K562 (cell line): Measurements from ENCODE around the gene MRFAP1. TPM values are rescaled to one million over a fixed set of nuclear protein-coding genes. Genes with fewer than 3 reads are reported as not detected.

Source experiments
- CHD2 ChIP-seq: IDR thresholded peaks from 2 replicates; pipeline ENCODE4 v1.6.1; 2011; ENCODE audit warnings: low read depth, low read length
- CREM ChIP-seq: IDR thresholded peaks from 2 replicates; pipeline ENCODE4 v1.6.1; 2014; ENCODE audit warnings: antibody characterized with exemption, low read depth
- FOXJ3 ChIP-seq: sonication (generic); formaldehyde crosslinking; IDR thresholded peaks from 2 replicates; pipeline ENCODE4 v1.4.0; 2020; ENCODE audit warnings: mild to moderate bottlenecking, missing genetic modification reagents
- POLR2AphosphoS5 ChIP-seq: IDR thresholded peaks from 2 replicates; pipeline ENCODE4 v1.6.1; 2011; ENCODE audit warnings: mild to moderate bottlenecking, low read depth, low read length, moderate library complexity; ENCODE audit not compliant: control insufficient read depth, insufficient read depth
- RUNX1 ChIP-seq: sonication (generic); IDR thresholded peaks from 2 replicates; pipeline ENCODE4 v1.6.1; 2016; ENCODE audit warnings: antibody characterized with exemption, low read depth
- TAF15 ChIP-seq: fragments of 200-400 bp; formaldehyde crosslinking; IDR thresholded peaks from 2 replicates; pipeline ENCODE4 v1.6.1; 2017; ENCODE audit warnings: mild to moderate bottlenecking, low read depth, low read length, moderate library complexity
- XRCC5 ChIP-seq: fragments of 200-400 bp; formaldehyde crosslinking; IDR thresholded peaks from 2 replicates; pipeline ENCODE4 v1.6.1; 2017; ENCODE audit warnings: low read depth, mild to moderate bottlenecking, low read length
- ZNF165 ChIP-seq: fragments of 250-450 bp; sonication (Bioruptor Pico); IDR thresholded peaks from 2 replicates; pipeline ENCODE4 v1.4.0; 2020; ENCODE audit warnings: borderline replicate concordance
- ZNF224 ChIP-seq: sonication (generic); formaldehyde crosslinking; IDR thresholded peaks from 2 replicates; pipeline ENCODE4 v1.8.0; 2022; ENCODE audit warnings: mild to moderate bottlenecking, missing genetic modification reagents
- ZNF23 ChIP-seq: fragments of 250-450 bp; sonication (Bioruptor Pico); IDR thresholded peaks from 2 replicates; pipeline ENCODE4 v1.4.0; 2020; ENCODE audit warnings: mild to moderate bottlenecking
- ZNF347 ChIP-seq: fragments of 450-650 bp; formaldehyde crosslinking; IDR thresholded peaks from 2 replicates; pipeline ENCODE4 v1.4.0; 2020; ENCODE audit warnings: low read depth, mild to moderate bottlenecking, moderate library complexity
- ZNF766 ChIP-seq: fragments of 200-800 bp; sonication (Bioruptor generic); conservative IDR thresholded peaks from 2 replicates; pipeline ENCODE4 v1.6.1; 2016; ENCODE audit warnings: missing genetic modification characterization, missing compliant biosample characterization
- polyA plus RNA-seq, 8 experiments: library from polyadenylated mRNA; depleted of rRNA in 4 of 8; stranded (reverse) in 5 of 8; unstranded in 3 of 8; fragments of >200 nt; fragmentation: Nextera tagmentation in 2 of 8; fragmentation: Illumina TruSeq in 1 of 8; extraction: Ambion mirVana in 2 of 8; extraction: Trizol in 1 of 8; gene quantifications; 2 replicates each; pipeline versions ENCODE4 v1.2.1 to v1.2.3, GENCODE V29; 2011 to 2014; ENCODE audit warnings: inconsistent platforms in 1 of 8, missing spikeins in 1 of 8
- total RNA-seq, 7 experiments: library from RNA; depleted of rRNA in 6 of 7; stranded (reverse); fragments of >200 nt in 6 of 7; fragmentation: Illumina TruSeq in 2 of 7; extraction: Trizol in 2 of 7; gene quantifications; 2 replicates each; pipeline versions ENCODE4 v1.2.1 to v1.2.3, GENCODE V29; 2011 to 2021; ENCODE audit warnings: low replicate concordance in 1 of 7
- TF ChIP-seq, protein P1 (sequence below): fragments of 250-450 bp; sonication (Bioruptor Pico); IDR thresholded peaks from 2 replicates; pipeline ENCODE4 v1.4.0; 2020; ENCODE audit warnings: borderline replicate concordance
- TF ChIP-seq, protein P2 (sequence below): fragments of 450-650 bp; formaldehyde crosslinking; IDR thresholded peaks from 2 replicates; pipeline ENCODE4 v1.4.0; 2022; ENCODE audit warnings: mild to moderate bottlenecking, moderate library complexity
- TF ChIP-seq, protein P3 (sequence below): fragments of 450-650 bp; formaldehyde crosslinking; conservative IDR thresholded peaks from 2 replicates; pipeline ENCODE4 v1.4.0; 2022; ENCODE audit warnings: mild to moderate bottlenecking, missing genetic modification characterization
- TF ChIP-seq, protein P4 (sequence below): fragments of 450-650 bp; formaldehyde crosslinking; IDR thresholded peaks from 2 replicates; pipeline ENCODE4 v1.4.0; 2020; ENCODE audit warnings: mild to moderate bottlenecking, mixed read lengths
- TF ChIP-seq, protein P5 (sequence below): sonication (generic); formaldehyde crosslinking; IDR thresholded peaks from 2 replicates; pipeline ENCODE4 v1.8.1; 2023; ENCODE audit warnings: missing genetic modification reagents, mild to moderate bottlenecking, borderline replicate concordance

The MRFAP1 gene
- total and polyA plus RNA-seq, 9 of the 15 experiments (the other 6 are each of a cell fraction or from before 2014, with no cell fraction given): 46.0 to 270 (median 151) TPM

DNA sequence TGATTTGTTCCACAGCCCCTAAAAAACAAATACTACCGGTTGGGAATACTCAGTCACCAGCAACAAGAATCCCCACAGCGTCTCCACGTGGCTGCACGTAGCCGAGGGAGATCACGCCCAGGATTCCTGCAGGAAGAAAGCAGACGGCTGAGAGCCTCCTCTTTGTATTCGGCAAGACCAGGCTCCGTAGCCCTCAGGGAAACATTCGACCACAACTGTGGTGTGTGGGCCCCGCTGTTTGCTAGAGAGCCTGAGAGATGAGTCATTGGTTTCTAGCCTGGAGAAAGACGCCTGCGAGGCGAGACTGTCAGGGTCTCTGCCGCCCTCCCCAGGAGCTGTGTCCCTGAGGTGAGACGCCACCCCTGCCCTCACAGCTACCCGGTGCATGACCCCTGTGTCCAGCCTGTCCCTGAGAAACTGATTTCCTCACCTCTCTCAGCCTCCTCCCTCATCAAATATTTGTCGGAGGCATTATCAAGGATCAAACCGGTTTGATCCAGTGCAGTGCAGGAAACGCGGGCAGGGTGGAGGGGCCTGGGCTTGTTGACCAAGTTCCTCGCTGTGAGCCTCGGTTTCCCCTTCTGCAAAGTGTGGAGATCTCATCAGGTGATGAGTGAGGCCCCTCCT, 48.5 kb downstream of the MRFAP1 start (continued):
- TF ChIP-seq, protein P1, sequence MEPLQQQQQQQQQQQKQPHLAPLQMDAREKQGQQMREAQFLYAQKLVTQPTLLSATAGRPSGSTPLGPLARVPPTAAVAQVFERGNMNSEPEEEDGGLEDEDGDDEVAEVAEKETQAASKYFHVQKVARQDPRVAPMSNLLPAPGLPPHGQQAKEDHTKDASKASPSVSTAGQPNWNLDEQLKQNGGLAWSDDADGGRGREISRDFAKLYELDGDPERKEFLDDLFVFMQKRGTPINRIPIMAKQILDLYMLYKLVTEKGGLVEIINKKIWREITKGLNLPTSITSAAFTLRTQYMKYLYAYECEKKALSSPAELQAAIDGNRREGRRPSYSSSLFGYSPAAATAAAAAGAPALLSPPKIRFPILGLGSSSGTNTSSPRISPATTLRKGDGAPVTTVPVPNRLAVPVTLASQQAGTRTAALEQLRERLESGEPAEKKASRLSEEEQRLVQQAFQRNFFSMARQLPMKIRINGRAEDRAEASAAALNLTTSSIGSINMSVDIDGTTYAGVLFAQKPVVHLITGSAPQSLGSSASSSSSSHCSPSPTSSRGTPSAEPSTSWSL (CRISPR knock-in tag): no peak
- TF ChIP-seq ZNF347 (CRISPR knock-in tag): no peak
- no peak for TF ChIP-seq ZNF224 (CRISPR knock-in tag)
- no peak for TF ChIP-seq CHD2
- TF ChIP-seq XRCC5: 0 out of 2 replicates have a peak, but pooled peaks have one; percentile 57
- no peak for TF ChIP-seq FOXJ3 (CRISPR knock-in tag)
- peak; percentile 14; the same call in 1 of the 2 replicates for TF ChIP-seq CREM
- TF ChIP-seq, protein P2, sequence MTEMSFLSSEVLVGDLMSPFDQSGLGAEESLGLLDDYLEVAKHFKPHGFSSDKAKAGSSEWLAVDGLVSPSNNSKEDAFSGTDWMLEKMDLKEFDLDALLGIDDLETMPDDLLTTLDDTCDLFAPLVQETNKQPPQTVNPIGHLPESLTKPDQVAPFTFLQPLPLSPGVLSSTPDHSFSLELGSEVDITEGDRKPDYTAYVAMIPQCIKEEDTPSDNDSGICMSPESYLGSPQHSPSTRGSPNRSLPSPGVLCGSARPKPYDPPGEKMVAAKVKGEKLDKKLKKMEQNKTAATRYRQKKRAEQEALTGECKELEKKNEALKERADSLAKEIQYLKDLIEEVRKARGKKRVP (CRISPR knock-in tag): no peak
- TF ChIP-seq, protein P3, sequence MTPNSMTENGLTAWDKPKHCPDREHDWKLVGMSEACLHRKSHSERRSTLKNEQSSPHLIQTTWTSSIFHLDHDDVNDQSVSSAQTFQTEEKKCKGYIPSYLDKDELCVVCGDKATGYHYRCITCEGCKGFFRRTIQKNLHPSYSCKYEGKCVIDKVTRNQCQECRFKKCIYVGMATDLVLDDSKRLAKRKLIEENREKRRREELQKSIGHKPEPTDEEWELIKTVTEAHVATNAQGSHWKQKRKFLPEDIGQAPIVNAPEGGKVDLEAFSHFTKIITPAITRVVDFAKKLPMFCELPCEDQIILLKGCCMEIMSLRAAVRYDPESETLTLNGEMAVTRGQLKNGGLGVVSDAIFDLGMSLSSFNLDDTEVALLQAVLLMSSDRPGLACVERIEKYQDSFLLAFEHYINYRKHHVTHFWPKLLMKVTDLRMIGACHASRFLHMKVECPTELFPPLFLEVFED: no peak
- TF ChIP-seq, protein P4, sequence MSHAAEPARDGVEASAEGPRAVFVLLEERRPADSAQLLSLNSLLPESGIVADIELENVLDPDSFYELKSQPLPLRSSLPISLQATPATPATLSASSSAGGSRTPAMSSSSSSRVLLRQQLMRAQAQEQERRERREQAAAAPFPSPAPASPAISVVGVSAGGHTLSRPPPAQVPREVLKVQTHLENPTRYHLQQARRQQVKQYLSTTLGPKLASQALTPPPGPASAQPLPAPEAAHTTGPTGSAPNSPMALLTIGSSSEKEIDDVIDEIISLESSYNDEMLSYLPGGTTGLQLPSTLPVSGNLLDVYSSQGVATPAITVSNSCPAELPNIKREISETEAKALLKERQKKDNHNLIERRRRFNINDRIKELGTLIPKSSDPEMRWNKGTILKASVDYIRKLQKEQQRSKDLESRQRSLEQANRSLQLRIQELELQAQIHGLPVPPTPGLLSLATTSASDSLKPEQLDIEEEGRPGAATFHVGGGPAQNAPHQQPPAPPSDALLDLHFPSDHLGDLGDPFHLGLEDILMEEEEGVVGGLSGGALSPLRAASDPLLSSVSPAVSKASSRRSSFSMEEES (CRISPR knock-in tag): no peak
- TF ChIP-seq ZNF165 (CRISPR knock-in tag): no peak
- TF ChIP-seq POLR2AphosphoS5: peak; percentile 27; the same call in 1 of the 2 replicates
- TF ChIP-seq ZNF23 (CRISPR knock-in tag): no peak
- TF ChIP-seq, protein P5, sequence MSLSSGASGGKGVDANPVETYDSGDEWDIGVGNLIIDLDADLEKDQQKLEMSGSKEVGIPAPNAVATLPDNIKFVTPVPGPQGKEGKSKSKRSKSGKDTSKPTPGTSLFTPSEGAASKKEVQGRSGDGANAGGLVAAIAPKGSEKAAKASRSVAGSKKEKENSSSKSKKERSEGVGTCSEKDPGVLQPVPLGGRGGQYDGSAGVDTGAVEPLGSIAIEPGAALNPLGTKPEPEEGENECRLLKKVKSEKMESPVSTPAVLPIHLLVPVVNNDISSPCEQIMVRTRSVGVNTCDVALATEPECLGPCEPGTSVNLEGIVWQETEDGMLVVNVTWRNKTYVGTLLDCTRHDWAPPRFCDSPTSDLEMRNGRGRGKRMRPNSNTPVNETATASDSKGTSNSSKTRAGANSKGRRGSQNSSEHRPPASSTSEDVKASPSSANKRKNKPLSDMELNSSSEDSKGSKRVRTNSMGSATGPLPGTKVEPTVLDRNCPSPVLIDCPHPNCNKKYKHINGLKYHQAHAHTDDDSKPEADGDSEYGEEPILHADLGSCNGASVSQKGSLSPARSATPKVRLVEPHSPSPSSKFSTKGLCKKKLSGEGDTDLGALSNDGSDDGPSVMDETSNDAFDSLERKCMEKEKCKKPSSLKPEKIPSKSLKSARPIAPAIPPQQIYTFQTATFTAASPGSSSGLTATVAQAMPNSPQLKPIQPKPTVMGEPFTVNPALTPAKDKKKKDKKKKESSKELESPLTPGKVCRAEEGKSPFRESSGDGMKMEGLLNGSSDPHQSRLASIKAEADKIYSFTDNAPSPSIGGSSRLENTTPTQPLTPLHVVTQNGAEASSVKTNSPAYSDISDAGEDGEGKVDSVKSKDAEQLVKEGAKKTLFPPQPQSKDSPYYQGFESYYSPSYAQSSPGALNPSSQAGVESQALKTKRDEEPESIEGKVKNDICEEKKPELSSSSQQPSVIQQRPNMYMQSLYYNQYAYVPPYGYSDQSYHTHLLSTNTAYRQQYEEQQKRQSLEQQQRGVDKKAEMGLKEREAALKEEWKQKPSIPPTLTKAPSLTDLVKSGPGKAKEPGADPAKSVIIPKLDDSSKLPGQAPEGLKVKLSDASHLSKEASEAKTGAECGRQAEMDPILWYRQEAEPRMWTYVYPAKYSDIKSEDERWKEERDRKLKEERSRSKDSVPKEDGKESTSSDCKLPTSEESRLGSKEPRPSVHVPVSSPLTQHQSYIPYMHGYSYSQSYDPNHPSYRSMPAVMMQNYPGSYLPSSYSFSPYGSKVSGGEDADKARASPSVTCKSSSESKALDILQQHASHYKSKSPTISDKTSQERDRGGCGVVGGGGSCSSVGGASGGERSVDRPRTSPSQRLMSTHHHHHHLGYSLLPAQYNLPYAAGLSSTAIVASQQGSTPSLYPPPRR (CRISPR knock-in tag): no peak
- no peak for TF ChIP-seq RUNX1
- no peak for TF ChIP-seq TAF15
- 0 out of 2 replicates have a peak, but pooled peaks have one; percentile 17 for TF ChIP-seq ZNF766 (CRISPR knock-in tag)
